CD4-positive, alpha-beta T cell treated with Interleukin-6 for 4 hours (primary cell): ENCODE results near the gene ALKBH3.
A peak's percentile ranks its signal among the peaks of the same experiment; 100 is the strongest.

ENCODE experiments used
- DNase-seq: peaks from one replicate; pipeline ENCODE4 v3.0.0-alpha.2; 2020; ENCODE audit warnings: mixed read lengths

Gene ALKBH3

GRCh38 chr11:43880640-43881159 lies at the start of gene ALKBH3:
ALKBH3 (plus strand) TSS chr11:43880831; CDS start chr11:43882653, 1,822 bp downstream.
- peak; percentile 91 for DNase-seq

GRCh38 chr11:43830928-43831440 lies 49.6 kb upstream of the ALKBH3 start:
- peak; percentile 36 for DNase-seq

DNA sequence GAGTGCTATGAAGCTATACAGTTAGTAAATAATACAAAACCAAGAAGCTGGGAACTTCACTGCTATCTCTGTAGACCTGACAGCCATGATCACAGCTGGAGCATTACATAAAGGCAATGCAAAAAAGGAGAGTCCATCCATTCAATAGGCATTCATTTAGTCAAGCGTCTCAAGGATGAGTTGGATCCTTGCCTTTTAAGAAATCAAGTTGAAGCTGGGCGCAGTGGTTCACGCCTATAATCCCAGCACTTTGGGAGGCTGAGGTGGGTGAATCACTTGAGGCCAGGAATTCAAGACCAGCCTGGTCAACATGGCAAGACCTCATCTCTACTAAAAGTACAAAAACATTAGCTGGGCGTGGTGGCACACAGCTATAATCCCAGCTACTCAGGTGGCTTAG lies 48.1 kb upstream of the ALKBH3 start:
- DNase-seq, result no peak

- no peak for DNase-seq
Measured at GRCh38 chr11:43833657-43834073, 47.0 kb upstream of the ALKBH3 start.

- no peak for DNase-seq
Measured at GRCh38 chr11:43834286-43834685, 46.3 kb upstream of the ALKBH3 start.

DNA sequence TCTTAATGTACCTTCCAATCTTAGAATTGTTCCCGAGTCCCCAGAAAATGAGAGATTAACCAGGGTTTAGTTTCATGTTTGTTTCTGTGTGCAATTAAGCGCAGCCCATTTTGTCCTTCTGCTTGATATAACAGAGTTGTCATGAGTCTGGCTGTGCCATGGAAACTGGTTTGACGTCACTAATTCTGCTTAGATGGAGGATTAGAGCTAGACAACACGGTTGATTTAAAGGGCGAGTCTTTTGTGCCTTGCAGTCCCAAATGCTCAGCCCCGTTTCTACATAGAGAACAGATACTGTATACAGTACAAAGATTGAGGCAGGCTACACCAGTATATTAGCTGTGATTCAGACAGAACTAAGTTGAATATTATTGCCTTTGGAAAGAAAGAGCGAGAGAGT lies 45.5 kb upstream of the ALKBH3 start:
- no peak for DNase-seq

- DNase-seq, result no peak
Measured at GRCh38 chr11:43837879-43838278, 42.8 kb upstream of the ALKBH3 start.

GRCh38 chr11:43842021-43842420 lies 38.6 kb upstream of the ALKBH3 start:
- no peak for DNase-seq

- DNase-seq, result no peak
Measured at GRCh38 chr11:43845816-43846215, 34.8 kb upstream of the ALKBH3 start.

- peak; percentile 60 for DNase-seq
Measured at GRCh38 chr11:43852057-43852636, 28.5 kb upstream of the ALKBH3 start.

DNA sequence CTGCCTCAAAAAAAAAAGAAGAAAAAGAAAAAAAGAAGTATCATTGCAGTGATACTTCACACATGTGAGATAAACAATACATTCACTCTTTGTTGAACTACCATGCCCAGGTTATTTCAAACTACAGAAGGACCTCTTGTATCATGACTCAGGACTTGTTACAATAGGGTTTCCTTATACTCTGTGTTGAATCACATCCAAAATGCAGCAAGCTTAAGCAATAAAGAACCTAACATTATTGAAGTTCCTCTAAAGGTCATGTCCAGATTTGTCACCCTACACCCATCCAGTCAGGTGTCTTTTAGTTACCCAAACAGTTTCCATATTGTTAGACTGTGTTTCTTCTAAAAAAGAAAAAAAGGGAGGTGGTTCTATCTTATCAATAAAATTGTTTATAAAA lies 26.9 kb upstream of the ALKBH3 start:
- no peak for DNase-seq

DNA sequence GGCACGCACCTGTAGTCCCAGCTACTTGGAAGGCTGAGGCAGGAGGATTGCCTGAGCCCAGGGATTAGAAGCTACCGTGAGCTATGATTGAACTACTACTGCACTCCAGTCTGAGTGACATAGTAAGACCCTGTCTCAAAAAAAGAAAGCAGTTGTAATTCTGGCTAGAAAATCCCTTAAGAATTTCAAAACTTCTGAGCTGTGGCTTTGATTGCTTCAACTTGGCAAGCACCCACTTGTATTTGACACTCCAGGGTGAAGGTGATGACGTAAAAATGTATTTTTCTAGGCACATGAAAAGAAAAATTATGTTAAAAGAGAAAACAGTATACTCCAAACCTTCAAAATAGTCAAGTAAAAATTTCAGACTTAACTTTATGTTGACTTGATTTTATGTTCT lies 23.6 kb upstream of the ALKBH3 start:
- no peak for DNase-seq

DNA sequence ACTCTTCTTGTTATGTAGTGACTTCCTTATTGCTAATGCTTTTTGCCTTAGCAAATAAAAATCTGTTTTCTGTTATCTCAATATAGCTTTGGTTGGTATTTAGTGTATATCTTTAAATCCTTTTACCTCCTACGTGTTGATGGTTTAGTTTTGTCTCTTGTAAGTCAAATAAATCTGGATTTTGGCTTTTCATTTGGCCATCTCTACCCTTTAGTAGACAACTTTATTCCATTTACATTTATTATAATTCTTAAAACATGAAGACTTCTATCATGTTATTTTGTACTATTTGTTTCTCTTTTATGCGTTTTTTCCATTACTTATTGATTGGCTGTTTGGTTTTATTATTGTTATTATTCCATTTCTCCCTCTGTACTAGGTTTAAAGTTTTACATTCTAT lies 19.5 kb upstream of the ALKBH3 start:
- DNase-seq, result no peak

GRCh38 chr11:43866520-43866919 lies 14.1 kb upstream of the ALKBH3 start:
- no peak for DNase-seq

DNA sequence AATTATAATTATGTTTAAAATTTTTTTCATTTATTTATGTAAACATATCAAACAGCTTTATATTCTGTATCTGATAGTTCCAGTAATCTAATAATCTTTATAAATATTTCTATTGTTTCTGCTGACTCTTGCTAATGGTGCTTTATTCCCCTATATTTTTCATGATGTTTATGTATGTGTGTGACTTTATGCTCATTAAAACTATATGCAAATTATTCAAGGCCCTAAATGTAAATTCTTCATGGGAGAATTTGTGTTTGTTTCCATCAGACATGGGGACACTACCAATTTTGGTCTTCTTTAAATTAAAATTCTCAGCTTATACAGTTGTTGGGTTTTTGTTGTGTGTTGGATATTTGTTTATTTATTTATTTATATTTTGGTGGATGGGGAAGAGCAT lies 13.7 kb upstream of the ALKBH3 start:
- DNase-seq, result no peak

DNA sequence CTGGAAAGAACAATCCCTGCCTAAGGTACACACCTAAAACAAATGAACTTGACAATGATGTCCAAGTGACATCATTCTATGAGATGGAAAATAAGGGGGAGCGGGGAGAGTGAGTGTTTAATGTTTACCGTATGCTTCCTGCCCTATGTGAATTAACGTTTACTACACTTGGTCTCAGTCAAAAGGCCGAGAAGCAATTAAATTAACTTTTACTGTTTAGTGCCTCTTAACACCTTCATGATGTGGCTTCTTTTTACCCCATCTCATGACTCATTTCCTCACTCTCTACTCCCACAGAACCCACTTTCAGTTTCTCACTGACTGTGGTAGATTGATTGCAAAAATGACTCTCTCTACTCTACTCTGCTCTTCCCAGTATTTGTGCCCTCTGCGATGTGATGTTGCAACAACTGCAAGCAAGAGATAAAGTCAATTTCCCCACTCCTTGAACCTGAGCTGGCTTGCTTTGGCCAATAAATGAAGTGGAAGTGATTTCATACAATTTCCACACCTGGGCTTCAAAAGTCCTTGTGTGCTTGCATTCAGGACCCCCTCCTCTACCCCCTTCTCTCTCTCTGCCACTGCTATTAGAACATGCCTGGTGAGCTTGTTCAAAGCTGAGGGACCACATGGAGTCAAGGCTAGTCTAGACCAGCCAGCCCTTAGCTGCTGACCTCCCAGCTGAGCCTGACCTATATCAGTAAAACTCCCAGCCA lies 11.6 kb upstream of the ALKBH3 start:
- peak; percentile 9 for DNase-seq

- no peak for DNase-seq
Measured at GRCh38 chr11:43871051-43871450, 9.6 kb upstream of the ALKBH3 start.

DNA sequence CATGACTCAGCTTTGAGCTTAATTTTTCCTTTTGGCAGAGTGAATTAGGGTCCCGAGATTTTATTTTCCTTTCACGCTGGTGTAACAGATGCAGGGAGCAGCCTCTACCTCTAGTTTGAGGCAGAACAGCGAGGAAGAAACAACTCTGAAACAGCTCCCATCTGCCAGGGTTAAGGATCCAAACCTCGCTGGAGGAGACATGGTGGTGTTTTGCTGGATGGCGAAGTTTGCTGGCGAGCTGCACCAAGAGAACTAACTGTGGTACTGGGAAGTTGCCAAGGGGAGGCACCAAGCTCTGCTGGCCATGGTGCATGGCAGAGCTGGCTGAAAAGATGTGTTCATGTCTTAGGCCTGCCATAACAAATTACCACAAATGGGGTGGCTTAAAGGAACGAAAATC lies 7.6 kb upstream of the ALKBH3 start:
- no peak for DNase-seq

DNA sequence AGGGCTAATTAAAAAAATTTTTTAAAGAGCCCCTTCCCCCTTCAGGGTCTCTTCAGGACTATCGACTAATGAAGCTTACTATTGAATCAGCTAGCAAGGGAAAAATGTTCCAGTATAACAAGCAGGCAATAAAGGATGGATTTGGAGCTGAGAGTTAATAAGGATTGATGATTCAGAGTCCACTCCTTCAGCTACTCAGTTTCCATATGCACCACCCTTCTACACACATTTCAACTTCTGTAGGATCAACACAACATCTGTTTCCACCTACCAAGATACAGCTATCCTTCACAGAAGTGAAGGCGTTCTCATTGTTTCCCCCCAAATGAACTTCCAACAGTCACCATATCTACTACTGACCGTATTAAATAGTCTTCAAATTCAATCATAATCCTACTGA lies 6.6 kb upstream of the ALKBH3 start:
- DNase-seq, result no peak

DNA sequence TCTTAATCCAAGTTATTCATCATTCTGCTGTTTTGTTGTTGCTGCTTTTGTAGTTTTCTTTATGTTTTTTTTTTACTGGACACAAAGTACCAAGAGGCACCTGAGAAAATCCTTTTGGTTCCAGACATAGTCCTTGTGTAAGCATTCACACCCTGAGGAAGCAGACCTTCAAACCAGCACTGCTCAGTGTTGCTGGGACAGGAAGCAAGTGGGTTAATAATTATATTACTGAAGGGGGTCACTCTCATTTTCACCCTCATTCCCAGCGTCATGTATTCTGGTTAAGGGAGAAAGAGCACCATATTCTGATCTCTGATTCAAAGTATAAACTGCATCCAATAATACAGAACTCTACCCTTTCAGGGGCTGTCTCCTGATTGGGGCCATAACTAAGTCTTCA lies 5.9 kb upstream of the ALKBH3 start:
- DNase-seq, result no peak

DNA sequence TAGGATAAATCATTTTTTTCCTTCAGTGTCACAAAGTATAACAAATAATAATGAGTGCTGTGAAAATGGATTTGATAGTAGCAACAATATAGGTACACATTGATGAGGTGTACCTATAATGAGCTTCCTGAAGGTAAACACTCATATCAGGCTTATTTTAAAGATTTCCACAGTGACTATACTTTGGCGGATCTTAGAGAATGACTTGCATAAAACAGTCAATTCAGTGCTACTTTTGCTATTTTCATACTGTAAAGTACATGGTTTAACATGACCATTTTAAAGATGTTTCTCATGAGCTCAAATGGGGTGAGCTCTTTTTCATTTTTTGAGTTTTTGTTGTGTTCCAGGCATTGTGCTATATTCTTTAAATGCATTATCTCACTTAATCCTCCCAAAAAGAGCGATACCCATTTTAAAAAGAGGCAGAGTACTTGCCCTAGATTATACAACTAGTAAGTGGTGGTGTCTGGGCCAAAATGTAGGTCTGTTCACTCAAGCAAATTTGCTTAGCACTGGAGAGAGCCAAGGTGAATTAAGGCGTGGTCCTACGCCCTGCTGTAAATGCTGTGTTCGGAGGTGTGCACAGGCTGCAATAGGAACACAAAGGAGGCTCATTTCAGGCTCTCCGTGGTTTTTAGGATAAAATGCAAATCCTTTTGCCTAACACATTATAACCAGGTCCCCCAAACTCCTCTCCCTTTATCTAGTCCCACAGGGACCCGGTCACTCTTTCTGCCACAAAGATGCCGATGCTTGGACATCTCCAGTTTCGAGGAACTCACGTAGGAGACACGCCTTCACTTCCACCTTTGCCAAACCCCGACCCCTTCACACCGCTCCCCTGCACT lies 617 bp upstream of the ALKBH3 start:
- DNase-seq, result no peak

GRCh38 chr11:43892851-43893250 lies 12.2 kb downstream of the ALKBH3 start:
- no peak for DNase-seq

GRCh38 chr11:43894546-43894945 lies 13.9 kb downstream of the ALKBH3 start:
- DNase-seq, result no peak
